GM06990 (cell line): ENCODE results near the gene TCF20.

Source experiments
- DNase-seq: peaks from one replicate; pipeline ENCODE4 v3.0.0-alpha.2; 2011; ENCODE audit not compliant: insufficient read length; ENCODE audit errors: extremely low read depth
- H3K27me3 ChIP-seq: replicated peaks from 2 replicates; pipeline ENCODE4 v1.6.0; 2011; ENCODE audit warnings: low read length; ENCODE audit not compliant: control insufficient read depth, insufficient read depth
- H3K36me3 ChIP-seq: 2 replicates; pipeline ENCODE4 v1.5.1; 2011; ENCODE audit warnings: low read length; ENCODE audit not compliant: control insufficient read depth, insufficient read depth
- H3K4me3 ChIP-seq: replicated peaks from 2 replicates; pipeline ENCODE4 v1.5.1; 2011; ENCODE audit warnings: low read depth, mild to moderate bottlenecking, control low read depth, low read length
- CTCF ChIP-seq: IDR thresholded peaks from 2 replicates; pipeline ENCODE4 v1.5.1; 2011; ENCODE audit warnings: low read length, control low read depth, mild to moderate bottlenecking, inconsistent platforms; ENCODE audit not compliant: insufficient read depth, poor library complexity, severe bottlenecking

The TCF20 gene

GRCh38 chr22:42275176-42275575 is 4.7 kb upstream of the TCF20 start:
- Histone ChIP-seq H3K36me3 (no peaks in the 10 kb centered on the region; the same call in 1 of the 2 replicates), H3K4me3 (no peak overlapping the region), H3K27me3 (no peaks in the 10 kb centered on the region)
- no peak for TF ChIP-seq CTCF
- DNase-seq = no peak

GRCh38 chr22:42273855-42274451 is 3.5 kb upstream of the TCF20 start:
- Histone ChIP-seq H3K36me3 (no peaks in the 10 kb centered on the region; the same call in 1 of the 2 replicates), H3K27me3 (no peaks in the 10 kb centered on the region), H3K4me3 (no peak overlapping the region)
- TF ChIP-seq CTCF = no peak
- DNase-seq = no peak

GRCh38 chr22:42272431-42272999 is 2.1 kb upstream of the TCF20 start:
- Histone ChIP-seq H3K27me3 (no peaks in the 10 kb centered on the region), H3K36me3 (no peaks in the 10 kb centered on the region; the same call in 1 of the 2 replicates), H3K4me3 (no peak overlapping the region)
- no peak for DNase-seq
- TF ChIP-seq CTCF = no peak

GRCh38 chr22:42271906-42272305 is 1.5 kb upstream of the TCF20 start:
- DNase-seq = no peak
- Histone ChIP-seq H3K36me3 (no peaks in the 10 kb centered on the region), H3K27me3 (no peaks in the 10 kb centered on the region), H3K4me3 (no peak overlapping the region)
- TF ChIP-seq CTCF = no peak

GRCh38 chr22:42271191-42271813 is 849 bp upstream of the TCF20 start:
- TF ChIP-seq CTCF = no peak
- H3K4me3 ChIP-seq = peak overlapping the region; percentile 58
- DNase-seq = no peak
- no peaks in the 10 kb centered on the region for H3K27me3 ChIP-seq
- no peaks in the 10 kb centered on the region for H3K36me3 ChIP-seq
